Activated CD8-positive, alpha-beta memory T cell treated with anti-CD3 and anti-CD28 coated beads, Interleukin-2, amount 10 ng/mL, durations not matched to agents 7 days and 5 days (primary cell): ENCODE measurements around the gene VWA7. TPM values are rescaled to one million over a fixed set of nuclear protein-coding genes. Genes with fewer than 3 reads are reported as not detected.

Experiments
- ATAC-seq: fragments of 150-1000 bp; cut with Tn5 transposase; one replicate; pipeline ENCODE4 v1.10.0; 2021; ENCODE audit warnings: moderate library complexity
- CTCF ChIA-PET: fragments of 350-600 bp; sonication (Branson Sonifier 250); formaldehyde crosslinking; loops from one replicate; lab custom pipeline; 2021; ENCODE audit warnings: antibody characterized with exemption; lab: Charles Lee
- DNase-seq: peaks from one replicate; pipeline ENCODE4 v3.0.0-alpha.2; 2020
- H3K27ac Mint-ChIP-seq: one replicate; pipeline ENCODE4 v1.8.0; 2021; ENCODE audit warnings: mild to moderate bottlenecking, mixed read lengths
- H3K27me3 Mint-ChIP-seq: one replicate; pipeline ENCODE4 v1.8.0; 2021; ENCODE audit warnings: mixed read lengths
- H3K36me3 Mint-ChIP-seq: one replicate; pipeline ENCODE4 v1.8.0; 2021; ENCODE audit warnings: mild to moderate bottlenecking, mixed read lengths
- H3K4me1 Mint-ChIP-seq: one replicate; pipeline ENCODE4 v1.8.0; 2021; ENCODE audit warnings: mixed read lengths
- H3K4me3 Mint-ChIP-seq: one replicate; pipeline ENCODE4 v1.8.0; 2021; ENCODE audit warnings: mild to moderate bottlenecking, moderate library complexity, mixed read lengths
- H3K9me3 Mint-ChIP-seq: one replicate; pipeline ENCODE4 v1.8.0; 2022; ENCODE audit warnings: low read depth, mixed read lengths
- total RNA-seq, 2 experiments: library from RNA; stranded (reverse); gene quantifications; one replicate each; pipeline ENCODE4 v1.2.3, GENCODE V29; 2021

The VWA7 gene
- total RNA-seq, 2 experiments from 2014 or later: 5.7 to 6.4 TPM

DNA sequence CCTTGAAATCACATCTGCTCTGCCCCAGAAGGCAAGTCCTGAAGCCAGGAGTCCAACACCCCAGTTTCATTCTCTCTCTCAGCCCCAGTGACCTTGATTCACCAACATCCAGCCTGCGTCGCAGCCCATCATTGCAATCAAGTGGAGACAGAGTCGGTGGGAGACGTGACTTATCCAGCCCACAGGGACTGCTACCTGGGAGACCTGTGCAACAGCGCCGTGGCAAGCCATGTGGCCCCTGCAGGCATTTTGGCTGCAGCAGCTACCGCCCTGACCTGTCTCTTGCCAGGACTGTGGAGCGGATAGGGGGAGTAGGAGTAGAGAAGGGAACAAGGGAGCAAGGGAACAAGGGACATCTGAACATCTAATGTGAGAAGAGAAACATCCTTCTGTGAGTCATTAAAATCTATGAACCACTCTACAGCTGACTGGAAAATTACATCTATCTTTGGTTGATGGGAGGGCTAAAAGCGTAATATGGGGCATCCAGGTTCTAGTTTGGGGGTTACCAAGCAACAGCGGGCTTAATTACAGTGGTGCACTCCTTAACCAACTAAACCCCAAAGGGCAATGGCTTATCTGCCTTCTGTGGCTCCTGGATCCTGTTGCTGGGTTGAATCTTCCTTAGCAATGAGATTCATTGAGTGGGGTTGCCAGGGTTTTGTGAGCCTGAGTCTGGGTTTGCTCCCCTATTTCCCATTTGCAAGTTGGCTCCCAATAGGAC, 59.5 kb downstream of the VWA7 start:
- peaks cover 3% of the 10 kb centered on the region for H3K4me1 Mint-ChIP-seq
- peaks cover 10% of the 10 kb centered on the region for H3K27me3 Mint-ChIP-seq
- H3K9me3 Mint-ChIP-seq: no peaks in the 10 kb centered on the region
- H3K4me3 Mint-ChIP-seq: no peak overlapping the region
- H3K27ac Mint-ChIP-seq: no peak overlapping the region
- ATAC-seq (no peak), DNase-seq (no peak)
- no peaks in the 10 kb centered on the region for H3K36me3 Mint-ChIP-seq
- CTCF ChIA-PET: interaction anchor here (1.5 kb wide), 2 partner anchors 10 to 113 kb away, joined by 3 read pairs; no protein-coding TSS in a partner anchor

Other genes starting within 250 kb of the VWA7 start
- not detected for gene MCCD1, start 248.4 kb downstream of the VWA7 start, total RNA-seq
- 100 to 1,000 TPM; 495 to 503 TPM for gene DDX39B, start 235.3 kb downstream of the VWA7 start, total RNA-seq
- 1 to 10 TPM; 1.0 to 3.8 TPM for gene ATP6V1G2, start 230.7 kb downstream of the VWA7 start, total RNA-seq
- gene NFKBIL1, start 229.7 kb downstream of the VWA7 start, total RNA-seq: 10 to 100 TPM; 13.6 to 16.2 TPM
- gene LTA, start 205.0 kb downstream of the VWA7 start, total RNA-seq: 10 to 100 TPM; 21.8 to 70.0 TPM
- gene TNF, start 201.8 kb downstream of the VWA7 start, total RNA-seq: 10 to 100 TPM; 58.8 to 65.1 TPM
- 100 to 1,000 TPM; 608 to 839 TPM for gene LTB, start 194.9 kb downstream of the VWA7 start, total RNA-seq
- gene LST1, start 191.1 kb downstream of the VWA7 start, total RNA-seq: 100 to 1,000 TPM in 1 of 2 experiments, 10 to 100 TPM in 1; 71.6 to 109 TPM
- gene NCR3, start 184.3 kb downstream of the VWA7 start, total RNA-seq: 100 to 1,000 TPM; 137 to 152 TPM
- gene AIF1, start 162.1 kb downstream of the VWA7 start, total RNA-seq: 10 to 100 TPM; 47.4 to 63.4 TPM
- gene PRRC2A, start 156.6 kb downstream of the VWA7 start, total RNA-seq: 100 to 1,000 TPM; 265 to 286 TPM
- gene BAG6, start 124.7 kb downstream of the VWA7 start, total RNA-seq: 100 to 1,000 TPM; 243 to 245 TPM
- gene APOM, start 121.4 kb downstream of the VWA7 start, total RNA-seq: 1 to 10 TPM; 1.9 to 3.7 TPM
- 10 to 100 TPM; 24.7 to 27.2 TPM for gene C6orf47, start 116.5 kb downstream of the VWA7 start, total RNA-seq
- 10 to 100 TPM; 34.9 to 41.6 TPM for gene GPANK1, start 112.3 kb downstream of the VWA7 start, total RNA-seq
- 100 to 1,000 TPM; 206 to 236 TPM for gene CSNK2B, start 111.2 kb downstream of the VWA7 start, total RNA-seq
- gene LY6G5B, start 107.4 kb downstream of the VWA7 start, total RNA-seq: 10 to 100 TPM; 16.1 to 25.0 TPM
- 1 to 10 TPM; 2.6 to 3.8 TPM for gene LY6G5C, start 96.3 kb downstream of the VWA7 start, total RNA-seq
- gene ABHD16A, start 74.0 kb downstream of the VWA7 start, total RNA-seq: 10 to 100 TPM; 49.0 to 56.7 TPM
- not detected for gene LY6G6F, start 70.5 kb downstream of the VWA7 start, total RNA-seq
- not detected for gene LY6G6D, start 62.0 kb downstream of the VWA7 start, total RNA-seq
- not detected for gene LY6G6C, start 55.6 kb downstream of the VWA7 start, total RNA-seq
- gene MPIG6B, start 54.0 kb downstream of the VWA7 start, total RNA-seq: under 1 TPM; 0.20 to 0.33 TPM
- 10 to 100 TPM; 13.6 to 23.4 TPM for gene DDAH2, start 48.0 kb downstream of the VWA7 start, total RNA-seq
- 100 to 1,000 TPM; 544 to 561 TPM for gene CLIC1, start 40.8 kb downstream of the VWA7 start, total RNA-seq
- gene MSH5, start 37.3 kb downstream of the VWA7 start, total RNA-seq: 100 to 1,000 TPM in 1 of 2 experiments, 10 to 100 TPM in 1; 75.6 to 109 TPM
- 10 to 100 TPM; 12.8 to 19.2 TPM for gene SAPCD1, start 14.7 kb downstream of the VWA7 start, total RNA-seq
- gene VARS1, start 18.4 kb upstream of the VWA7 start, total RNA-seq: 100 to 1,000 TPM; 107 to 140 TPM
- 100 to 1,000 TPM; 124 to 129 TPM for gene LSM2, start 29.6 kb upstream of the VWA7 start, total RNA-seq
- 1 to 10 TPM; 2.9 to 3.1 TPM for gene HSPA1L, start 38.0 kb upstream of the VWA7 start, total RNA-seq
- gene HSPA1A, start 38.2 kb upstream of the VWA7 start, total RNA-seq: 100 to 1,000 TPM; 124 to 137 TPM
- 10 to 100 TPM; 64.6 to 71.6 TPM for gene HSPA1B, start 50.4 kb upstream of the VWA7 start, total RNA-seq
- 10 to 100 TPM; 13.0 to 21.5 TPM for gene NEU1, start 85.5 kb upstream of the VWA7 start, total RNA-seq
- gene SLC44A4, start 101.7 kb upstream of the VWA7 start, total RNA-seq: not detected
- gene EHMT2, start 120.4 kb upstream of the VWA7 start, total RNA-seq: 10 to 100 TPM; 78.7 to 79.0 TPM
- gene ZBTB12, start 124.8 kb upstream of the VWA7 start, total RNA-seq: 1 to 10 TPM; 1.5 to 3.3 TPM
- under 1 TPM; 0.61 to 0.80 TPM for gene C2, start 150.4 kb upstream of the VWA7 start, total RNA-seq
- under 1 TPM in 1 of 2 experiments, not detected in 1; 0.12 TPM for gene CFB, start 168.8 kb upstream of the VWA7 start, total RNA-seq
- gene NELFE, start 181.6 kb upstream of the VWA7 start, total RNA-seq: 10 to 100 TPM; 75.7 to 79.7 TPM
- 10 to 100 TPM; 88.2 to 93.2 TPM for gene SKIC2, start 181.8 kb upstream of the VWA7 start, total RNA-seq
- 10 to 100 TPM; 17.4 to 18.7 TPM for gene DXO, start 194.8 kb upstream of the VWA7 start, total RNA-seq
- 1 to 10 TPM; 2.3 to 3.4 TPM for gene C4A, start 204.7 kb upstream of the VWA7 start, total RNA-seq
- gene C4B, start 237.5 kb upstream of the VWA7 start, total RNA-seq: 1 to 10 TPM; 3.5 to 5.5 TPM